ENCODE data around the gene BOD1. TPM values are rescaled to one million over a fixed set of nuclear protein-coding genes. Genes with fewer than 3 reads are reported as not detected.

Gene BOD1
- total and polyA plus RNA-seq, 9 donors: 45.8 to 76.1 (median 61.7) TPM

GRCh38 chr5:173645890-173646574 is 29.6 kb upstream of the BOD1 start:
- H3K36me3 ChIP-seq: no peaks in the 10 kb centered on the region
- no peaks in the 10 kb centered on the region for H3K4me1 ChIP-seq (ENCODE audit: insufficient read depth)
- no peaks in the 10 kb centered on the region for H3K9me3 ChIP-seq
- no peaks in the 10 kb centered on the region for H3K27me3 ChIP-seq
- no peak for TF ChIP-seq CTCF (IDR thresholded peaks at IDR 0.05)
- TF ChIP-seq POLR2A (IDR thresholded peaks at IDR 0.05): no peak
- TF ChIP-seq EP300 (IDR thresholded peaks at IDR 0.05): no peak
- 93 to 97% (median 96%) methylated on average over 10 of the region's 10 CpGs for WGBS, 3 donors
- no peak overlapping the region for H3K27ac ChIP-seq
- intact Hi-C loops (cut with DNase I): no loop called here
- DNase-seq: no peak
- no peak overlapping the region for H3K4me3 ChIP-seq

DNA sequence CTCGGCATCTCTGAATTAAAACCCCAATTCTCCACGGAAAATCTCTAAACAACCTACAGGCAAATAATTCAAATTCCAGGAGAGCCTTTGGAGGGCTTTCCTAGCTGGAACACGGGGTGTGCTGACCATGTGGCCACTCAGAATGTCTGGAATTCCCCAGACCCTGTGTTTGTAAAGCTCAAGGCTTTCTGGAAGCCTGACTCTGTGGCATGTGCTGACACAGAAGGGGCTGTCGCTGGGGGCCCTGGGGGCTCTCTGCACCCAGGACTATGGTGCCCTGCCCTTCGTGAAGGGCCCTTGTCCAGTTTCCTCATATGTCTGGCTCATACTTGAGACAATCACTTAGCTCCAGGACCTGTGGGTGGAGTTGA is 29.0 kb upstream of the BOD1 start:
- Histone ChIP-seq H3K4me1 (ENCODE audit: insufficient read depth) (no peaks in the 10 kb centered on the region), H3K36me3 (no peaks in the 10 kb centered on the region), H3K27ac (no peak overlapping the region), H3K27me3 (no peaks in the 10 kb centered on the region), H3K9me3 (no peaks in the 10 kb centered on the region), H3K4me3 (no peak overlapping the region)
- TF ChIP-seq CTCF (IDR thresholded peaks at IDR 0.05) (no peak), EP300 (IDR thresholded peaks at IDR 0.05) (no peak), POLR2A (IDR thresholded peaks at IDR 0.05) (no peak)
- WGBS, 3 donors: 13 to 17% (median 13%) methylated on average over 5 of the region's 5 CpGs
- intact Hi-C loops (cut with DNase I): no loop called here
- no peak for DNase-seq

DNA sequence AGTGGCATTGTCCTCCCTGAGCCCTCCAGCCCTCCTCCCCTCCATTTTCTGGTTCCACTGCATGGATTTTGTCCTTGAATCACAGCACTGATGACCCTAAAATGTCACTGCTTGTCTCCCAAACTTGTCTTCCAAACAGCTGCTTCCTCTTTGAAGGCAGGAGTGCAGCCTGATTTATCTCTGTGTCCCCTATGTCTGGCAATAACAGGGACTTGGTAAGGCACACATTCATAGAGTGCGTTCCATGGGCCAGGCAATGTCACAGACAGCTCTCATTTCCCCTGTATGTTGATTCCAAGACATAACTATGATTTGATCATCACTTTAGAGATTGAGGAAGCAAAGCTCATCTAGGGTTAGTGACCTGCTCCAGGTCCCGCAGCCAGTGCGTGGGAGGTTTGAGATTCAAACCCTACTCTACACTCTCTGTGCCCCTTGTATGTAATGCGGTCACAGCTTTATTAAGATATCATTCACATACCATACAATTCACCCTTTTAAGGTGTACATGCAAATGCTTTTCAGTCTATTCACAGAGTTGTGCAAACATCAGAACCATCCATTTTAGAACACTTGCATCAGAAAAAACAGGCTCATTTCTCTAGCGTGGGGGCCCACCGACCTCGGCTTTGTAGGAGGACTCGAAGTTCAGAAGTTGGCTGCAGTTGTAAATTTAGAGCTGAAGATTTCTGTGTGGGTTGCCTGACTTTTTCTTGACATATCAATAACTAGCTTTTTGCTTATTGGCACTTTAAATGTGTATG is 28.4 kb upstream of the BOD1 start:
- H3K36me3 ChIP-seq: no peaks in the 10 kb centered on the region
- H3K4me1 ChIP-seq (ENCODE audit: insufficient read depth): no peaks in the 10 kb centered on the region
- no peak overlapping the region for H3K4me3 ChIP-seq
- no peak for TF ChIP-seq CTCF (IDR thresholded peaks at IDR 0.05)
- no peak for TF ChIP-seq EP300 (IDR thresholded peaks at IDR 0.05)
- TF ChIP-seq POLR2A (IDR thresholded peaks at IDR 0.05): no peak
- no peak for DNase-seq
- H3K9me3 ChIP-seq: no peaks in the 10 kb centered on the region
- WGBS, 3 donors: 41 to 43% (median 43%) methylated on average over 8 of the region's 8 CpGs
- H3K27ac ChIP-seq: no peak overlapping the region
- no peaks in the 10 kb centered on the region for H3K27me3 ChIP-seq
- intact Hi-C loops (cut with DNase I): no loop called here

DNA sequence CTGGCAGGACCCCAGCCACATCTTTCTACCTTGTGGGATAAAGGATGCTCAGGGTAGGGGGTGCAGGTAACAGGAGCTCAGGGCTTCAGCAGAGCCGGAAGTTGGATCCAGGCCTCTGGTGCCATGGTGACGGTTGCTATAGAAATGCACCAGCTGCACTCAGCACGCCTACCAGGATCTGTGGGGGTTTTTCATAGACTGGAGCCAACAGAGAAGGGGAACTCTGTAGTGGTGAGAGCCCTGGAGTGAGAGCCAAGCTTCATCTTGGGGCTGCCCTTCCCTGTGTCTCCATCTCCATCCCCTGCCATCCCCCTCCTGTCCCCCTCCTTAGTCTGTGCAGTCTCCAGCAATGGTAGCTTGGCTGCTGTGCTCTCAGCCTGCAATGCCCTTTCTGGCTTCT is 27.5 kb upstream of the BOD1 start:
- H3K4me1 ChIP-seq (ENCODE audit: insufficient read depth): no peaks in the 10 kb centered on the region
- 46 to 56% (median 53%) methylated on average over 3 of the region's 3 CpGs for WGBS, 3 donors
- intact Hi-C loops (cut with DNase I): no loop called here
- H3K4me3 ChIP-seq: no peak overlapping the region
- H3K27me3 ChIP-seq: no peaks in the 10 kb centered on the region
- no peaks in the 10 kb centered on the region for H3K36me3 ChIP-seq
- no peak for DNase-seq
- H3K9me3 ChIP-seq: no peaks in the 10 kb centered on the region
- no peak overlapping the region for H3K27ac ChIP-seq
- TF ChIP-seq POLR2A (IDR thresholded peaks at IDR 0.05): no peak
- TF ChIP-seq EP300 (IDR thresholded peaks at IDR 0.05): no peak
- no peak for TF ChIP-seq CTCF (IDR thresholded peaks at IDR 0.05)

Data from ovary (tissue), 9 donors.